IPS-18a (cell line): ENCODE data around the gene XYLB.

Source experiments
- H3K27ac ChIP-seq: one replicate; pipeline ENCODE4 v1.5.1; 2013; ENCODE audit warnings: low read length
- H3K27me3 ChIP-seq: one replicate; pipeline ENCODE4 v1.6.1; 2013; ENCODE audit warnings: mild to moderate bottlenecking, low read length; ENCODE audit not compliant: control insufficient read depth, insufficient read depth
- H3K36me3 ChIP-seq: one replicate; pipeline ENCODE4 v1.6.1; 2013; ENCODE audit warnings: low read depth, low read length; ENCODE audit not compliant: control insufficient read depth
- H3K4me1 ChIP-seq: one replicate; pipeline ENCODE4 v1.6.1; 2013; ENCODE audit warnings: low read depth, low read length; ENCODE audit not compliant: control insufficient read depth
- H3K4me3 ChIP-seq: one replicate; pipeline ENCODE4 v1.5.1; 2013; ENCODE audit warnings: low read length
- H3K9ac ChIP-seq: one replicate; pipeline ENCODE4 v1.6.1; 2013; ENCODE audit warnings: mild to moderate bottlenecking, low read length, moderate library complexity
- H3K9me3 ChIP-seq: one replicate; pipeline ENCODE4 v1.6.1; 2013; ENCODE audit warnings: low read depth, low read length; ENCODE audit not compliant: control insufficient read depth

XYLB gene

GRCh38 chr3:38353151-38353550, 6.6 kb downstream of the XYLB start:
- Histone ChIP-seq H3K36me3 (no peaks in the 10 kb centered on the region), H3K9me3 (no peaks in the 10 kb centered on the region), H3K4me3 (no peak overlapping the region)

GRCh38 chr3:38354588-38355330, 8.2 kb downstream of the XYLB start:
- no peak overlapping the region for H3K4me3 ChIP-seq
- no peak overlapping the region for H3K9ac ChIP-seq
- no peaks in the 10 kb centered on the region for H3K4me1 ChIP-seq
- H3K9me3 ChIP-seq, result peaks cover 4% of the 10 kb centered on the region
- no peak overlapping the region for H3K27ac ChIP-seq
- H3K27me3 ChIP-seq, result no peaks in the 10 kb centered on the region
- H3K36me3 ChIP-seq, result no peaks in the 10 kb centered on the region

More at GRCh38 chr3:38353151-38353550, 6.6 kb downstream of the XYLB start:
- Histone ChIP-seq H3K27me3 (no peaks in the 10 kb centered on the region), H3K4me1 (no peaks in the 10 kb centered on the region), H3K9ac (no peak overlapping the region), H3K27ac (no peak overlapping the region)

- no peak overlapping the region for H3K4me3 ChIP-seq
- no peak overlapping the region for H3K27ac ChIP-seq
- H3K4me1 ChIP-seq, result no peaks in the 10 kb centered on the region
- H3K36me3 ChIP-seq, result no peaks in the 10 kb centered on the region
- peaks cover 4% of the 10 kb centered on the region for H3K9me3 ChIP-seq
- no peaks in the 10 kb centered on the region for H3K27me3 ChIP-seq
- H3K9ac ChIP-seq, result no peak overlapping the region
These were observed 12.5 kb downstream of the XYLB start for GRCh38 chr3:38359038-38359437.

GRCh38 chr3:38360345-38360744, 13.8 kb downstream of the XYLB start:
- no peak overlapping the region for H3K4me3 ChIP-seq
- H3K27me3 ChIP-seq, result no peaks in the 10 kb centered on the region
- H3K9me3 ChIP-seq, result peaks cover 4% of the 10 kb centered on the region
- H3K27ac ChIP-seq, result no peak overlapping the region
- H3K36me3 ChIP-seq, result no peaks in the 10 kb centered on the region
- no peaks in the 10 kb centered on the region for H3K4me1 ChIP-seq
- no peak overlapping the region for H3K9ac ChIP-seq

- no peak overlapping the region for H3K9ac ChIP-seq
- H3K4me1 ChIP-seq, result no peaks in the 10 kb centered on the region
- no peak overlapping the region for H3K27ac ChIP-seq
- no peaks in the 10 kb centered on the region for H3K36me3 ChIP-seq
- H3K9me3 ChIP-seq, result peaks cover 4% of the 10 kb centered on the region
- H3K27me3 ChIP-seq, result no peaks in the 10 kb centered on the region
- no peak overlapping the region for H3K4me3 ChIP-seq
These were observed 14.9 kb downstream of the XYLB start for GRCh38 chr3:38361496-38361895.

- Histone ChIP-seq H3K4me1 (no peaks in the 10 kb centered on the region), H3K9me3 (peaks cover 4% of the 10 kb centered on the region), H3K36me3 (no peaks in the 10 kb centered on the region), H3K27ac (no peak overlapping the region), H3K27me3 (no peaks in the 10 kb centered on the region), H3K9ac (no peak overlapping the region), H3K4me3 (no peak overlapping the region)
These were observed 16.2 kb downstream of the XYLB start for GRCh38 chr3:38362825-38363224.

- no peak overlapping the region for H3K9ac ChIP-seq
- H3K4me1 ChIP-seq, result no peaks in the 10 kb centered on the region
- H3K27me3 ChIP-seq, result no peaks in the 10 kb centered on the region
- no peaks in the 10 kb centered on the region for H3K36me3 ChIP-seq
- no peak overlapping the region for H3K4me3 ChIP-seq
- H3K27ac ChIP-seq, result no peak overlapping the region
- H3K9me3 ChIP-seq, result no peaks in the 10 kb centered on the region
These were observed 18.3 kb downstream of the XYLB start for GRCh38 chr3:38364721-38365400.

GRCh38 chr3:38365469-38366062, 19.0 kb downstream of the XYLB start:
- Histone ChIP-seq H3K27me3 (no peaks in the 10 kb centered on the region), H3K9ac (no peak overlapping the region), H3K4me3 (no peak overlapping the region), H3K4me1 (no peaks in the 10 kb centered on the region), H3K36me3 (no peaks in the 10 kb centered on the region), H3K27ac (no peak overlapping the region), H3K9me3 (no peaks in the 10 kb centered on the region)

- Histone ChIP-seq H3K27me3 (no peaks in the 10 kb centered on the region), H3K4me3 (no peak overlapping the region), H3K9me3 (no peaks in the 10 kb centered on the region), H3K27ac (no peak overlapping the region), H3K4me1 (no peaks in the 10 kb centered on the region), H3K36me3 (no peaks in the 10 kb centered on the region), H3K9ac (no peak overlapping the region)
These were observed 19.5 kb downstream of the XYLB start for GRCh38 chr3:38366082-38366481.

GRCh38 chr3:38367779-38368178, 21.2 kb downstream of the XYLB start:
- H3K9me3 ChIP-seq, result no peaks in the 10 kb centered on the region
- H3K36me3 ChIP-seq, result no peaks in the 10 kb centered on the region
- no peaks in the 10 kb centered on the region for H3K27me3 ChIP-seq
- no peaks in the 10 kb centered on the region for H3K4me1 ChIP-seq
- H3K27ac ChIP-seq, result no peak overlapping the region
- H3K9ac ChIP-seq, result no peak overlapping the region
- no peak overlapping the region for H3K4me3 ChIP-seq

- Histone ChIP-seq H3K27me3 (no peaks in the 10 kb centered on the region), H3K9ac (no peak overlapping the region), H3K27ac (no peak overlapping the region), H3K4me3 (no peak overlapping the region), H3K9me3 (no peaks in the 10 kb centered on the region), H3K4me1 (no peaks in the 10 kb centered on the region), H3K36me3 (no peaks in the 10 kb centered on the region)
These were observed 21.7 kb downstream of the XYLB start for GRCh38 chr3:38368238-38368637.
